ENCODE results near the gene ZNF566. TPM values are rescaled to one million over a fixed set of nuclear protein-coding genes. Genes with fewer than 3 reads are reported as not detected.

Gene ZNF566
- 14.4 and 15.4 TPM in 2 replicates for total RNA-seq
- 4.3 and 6.0 TPM in 2 replicates for polyA plus RNA-seq
- polyA plus RNA-seq (2012), result 3.9 and 6.5 TPM in 2 replicates
- polyA minus RNA-seq (ENCODE audit: low replicate concordance), result 2.5 and 6.4 TPM in 2 replicates

DNA sequence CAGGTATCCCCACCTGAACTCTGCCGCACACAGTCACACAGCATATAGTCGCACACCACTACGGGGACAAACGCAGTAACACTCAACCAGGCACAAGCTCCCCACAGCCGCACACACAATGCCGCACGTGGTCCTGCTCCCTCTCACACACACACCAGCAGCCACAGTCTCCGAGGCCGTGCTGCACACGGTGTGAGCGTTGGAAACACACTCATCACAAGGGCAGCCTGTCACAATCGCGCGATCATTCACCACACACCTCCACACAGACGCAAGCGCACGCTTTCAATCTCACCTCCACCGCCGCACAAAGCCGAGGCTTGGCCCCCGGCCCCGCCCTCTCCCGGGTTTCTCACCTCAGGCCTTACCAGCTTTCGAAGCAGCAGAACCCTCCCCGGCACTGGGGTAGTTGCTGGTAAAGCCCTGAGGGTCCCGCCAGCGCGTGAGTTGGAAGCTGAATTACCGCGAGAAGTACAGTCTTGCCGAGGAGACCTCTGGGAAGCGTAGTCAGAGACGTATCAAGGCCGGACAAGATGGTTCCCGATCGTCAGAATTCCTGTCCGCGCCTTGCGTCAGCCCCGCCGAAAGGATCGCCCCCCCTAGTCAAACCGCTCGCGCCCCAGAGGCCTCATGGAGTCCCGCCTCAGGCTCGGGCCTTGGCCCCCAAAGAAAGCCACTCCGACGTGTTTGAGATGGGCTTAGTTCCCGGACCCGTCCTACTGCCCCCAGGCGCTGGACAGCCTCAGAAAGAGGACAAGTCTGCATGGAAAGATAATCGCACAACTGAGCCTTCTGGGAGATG lies at the start of gene ZNF566:
TSS of gene ZNF566 (minus strand) at position 444 of the 802 bp plus-strand sequence. CDS start 13,004 bp downstream, outside the sequence.
- H3K27me3 ChIP-seq (ENCODE audit: control insufficient read depth, insufficient read depth, low read length), result no peaks in the 10 kb centered on the region

DNA sequence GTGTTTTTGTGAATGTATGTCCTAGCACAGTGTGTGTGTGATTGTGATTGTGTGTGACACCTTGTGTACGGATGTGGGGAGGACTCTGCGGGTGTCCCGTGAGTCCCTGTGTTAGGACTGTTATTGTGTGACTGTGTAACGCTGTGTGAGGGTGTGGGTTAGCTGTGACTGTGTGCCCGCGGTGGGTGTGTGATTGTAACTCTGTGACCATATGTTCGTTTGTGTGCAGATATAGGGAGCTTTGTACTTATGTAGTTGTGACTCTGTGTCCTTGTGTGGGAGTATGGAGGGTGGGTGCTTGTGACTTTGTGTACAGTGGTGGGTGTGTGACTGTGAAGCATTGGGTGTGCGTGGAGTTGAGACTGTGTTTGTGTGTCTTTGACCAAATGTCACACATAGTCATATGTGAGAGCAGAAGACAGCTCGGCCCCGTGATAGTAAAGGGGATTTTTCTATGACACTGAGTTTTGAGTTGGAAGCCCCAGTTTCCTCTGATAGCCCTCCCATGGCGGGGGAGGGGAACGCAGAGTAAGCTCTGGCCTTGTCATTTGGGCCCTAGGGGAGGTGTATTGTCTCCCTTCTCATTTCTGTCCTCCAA lies 39.7 kb upstream of the ZNF566 start:
- Histone ChIP-seq H3K27ac (ENCODE audit: insufficient read depth, low read length) (peak overlapping the region; percentile 82), H4K20me1 (ENCODE audit: control insufficient read depth, extremely low read depth, insufficient read depth, low read length) (no peaks in the 10 kb centered on the region), H3K79me2 (ENCODE audit: control insufficient read depth, insufficient read depth, low read length) (peaks cover 18% of the 10 kb centered on the region), H3K36me3 (ENCODE audit: control insufficient read depth, insufficient read depth, low read length) (no peaks in the 10 kb centered on the region), H3K4me1 (ENCODE audit: control insufficient read depth, extremely low read depth, insufficient read depth, low read length) (peaks cover 2% of the 10 kb centered on the region), H3K9me3 (ENCODE audit: control insufficient read depth, insufficient read depth, low read depth, low read length) (no peaks in the 10 kb centered on the region), H3K4me3 (replicated peaks in 1 of 4; ENCODE audit: control extremely low read depth in 1 of 4, insufficient read depth in 1 of 4, low read depth in 3 of 4, low read length in 4 of 4) (peak overlapping the region; percentile 90 to 99 (median 94)), H3K27me3 (ENCODE audit: control insufficient read depth, insufficient read depth, low read length) (no peaks in the 10 kb centered on the region), H3K4me2 (ENCODE audit: extremely low read depth, insufficient read depth, low read length) (peak overlapping the region; percentile 98), H2AFZ (ENCODE audit: low read length) (peak overlapping the region; percentile 100), H3K9ac (ENCODE audit: insufficient read depth, low read length) (peak overlapping the region; percentile 48)
- TF ChIP-seq EZH2 (IDR thresholded peaks at IDR 0.05; ENCODE audit: low read length, missing control alignments), result no peak
- TF ChIP-seq, protein P1, sequence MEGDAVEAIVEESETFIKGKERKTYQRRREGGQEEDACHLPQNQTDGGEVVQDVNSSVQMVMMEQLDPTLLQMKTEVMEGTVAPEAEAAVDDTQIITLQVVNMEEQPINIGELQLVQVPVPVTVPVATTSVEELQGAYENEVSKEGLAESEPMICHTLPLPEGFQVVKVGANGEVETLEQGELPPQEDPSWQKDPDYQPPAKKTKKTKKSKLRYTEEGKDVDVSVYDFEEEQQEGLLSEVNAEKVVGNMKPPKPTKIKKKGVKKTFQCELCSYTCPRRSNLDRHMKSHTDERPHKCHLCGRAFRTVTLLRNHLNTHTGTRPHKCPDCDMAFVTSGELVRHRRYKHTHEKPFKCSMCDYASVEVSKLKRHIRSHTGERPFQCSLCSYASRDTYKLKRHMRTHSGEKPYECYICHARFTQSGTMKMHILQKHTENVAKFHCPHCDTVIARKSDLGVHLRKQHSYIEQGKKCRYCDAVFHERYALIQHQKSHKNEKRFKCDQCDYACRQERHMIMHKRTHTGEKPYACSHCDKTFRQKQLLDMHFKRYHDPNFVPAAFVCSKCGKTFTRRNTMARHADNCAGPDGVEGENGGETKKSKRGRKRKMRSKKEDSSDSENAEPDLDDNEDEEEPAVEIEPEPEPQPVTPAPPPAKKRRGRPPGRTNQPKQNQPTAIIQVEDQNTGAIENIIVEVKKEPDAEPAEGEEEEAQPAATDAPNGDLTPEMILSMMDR (conservative IDR thresholded peaks at IDR 0.05 in 1 of 2, IDR thresholded peaks at IDR 0.05 in 1 of 2; ENCODE audit: low read depth in 1 of 2, low read length in 2 of 2), result no peak
- DNase-seq (ENCODE audit: low read depth in 2 of 2), result no peak

More for the DNA sequence above, at the start of gene ZNF566:
- peak within 1 kb of the TSS; percentile 98 for H3K4me2 ChIP-seq (ENCODE audit: extremely low read depth, insufficient read depth, low read length)
- peaks cover 7% of the 10 kb centered on the region for H3K4me1 ChIP-seq (ENCODE audit: control insufficient read depth, extremely low read depth, insufficient read depth, low read length)
- H3K36me3 ChIP-seq (ENCODE audit: control insufficient read depth, insufficient read depth, low read length), result no peaks in the 10 kb centered on the region
- peak within 1 kb of the TSS; percentile 95 for H3K9ac ChIP-seq (ENCODE audit: insufficient read depth, low read length)
- peak within 1 kb of the TSS; percentile 94 for H3K27ac ChIP-seq (ENCODE audit: insufficient read depth, low read length)
- TF ChIP-seq EZH2 (IDR thresholded peaks at IDR 0.05; ENCODE audit: low read length, missing control alignments), result no peak
- TF ChIP-seq, protein P1 (conservative IDR thresholded peaks at IDR 0.05 in 1 of 2, IDR thresholded peaks at IDR 0.05 in 1 of 2; ENCODE audit: low read depth in 1 of 2, low read length in 2 of 2), result no peak
- H3K4me3 ChIP-seq (replicated peaks in 1 of 4; ENCODE audit: control extremely low read depth in 1 of 4, insufficient read depth in 1 of 4, low read depth in 3 of 4, low read length in 4 of 4), result peak within 1 kb of the TSS; percentile 91 to 100 (median 94)
- H2AFZ ChIP-seq (ENCODE audit: low read length), result peak within 1 kb of the TSS; percentile 100
- no peaks in the 10 kb centered on the region for H3K9me3 ChIP-seq (ENCODE audit: control insufficient read depth, insufficient read depth, low read depth, low read length)
- peaks cover 4% of the 10 kb centered on the region for H3K79me2 ChIP-seq (ENCODE audit: control insufficient read depth, insufficient read depth, low read length)
- H4K20me1 ChIP-seq (ENCODE audit: control insufficient read depth, extremely low read depth, insufficient read depth, low read length), result no peaks in the 10 kb centered on the region
- DNase-seq (ENCODE audit: low read depth in 2 of 2), result peak; percentile 97 to 98

Data from fibroblast of lung (primary cell).